ENCODE results near the gene RNF151. TPM values are rescaled to one million over a fixed set of nuclear protein-coding genes. Genes with fewer than 3 reads are reported as not detected.

Gene RNF151
- total and polyA plus RNA-seq, 2 donors from 2014 or later = not detected

GRCh38 chr16:1981398-1981836 is 14.8 kb downstream of the RNF151 start, which contains the start of gene NOXO1:
Gene NOXO1 (minus strand): TSS chr16:1981469. CDS start chr16:1981179, 290 bp downstream.
- H3K4me1 ChIP-seq (ENCODE audit: control insufficient read depth in 2 of 3, insufficient read depth in 2 of 3, low read depth in 1 of 3, low read length in 3 of 3) = peaks cover 0 to 18% (median 8%) of the 10 kb centered on the region in 3 donors
- no peak within 1 kb of the TSS for H3K27ac ChIP-seq (ENCODE audit: low read depth in 2 of 2, low read length in 2 of 2)

DNA sequence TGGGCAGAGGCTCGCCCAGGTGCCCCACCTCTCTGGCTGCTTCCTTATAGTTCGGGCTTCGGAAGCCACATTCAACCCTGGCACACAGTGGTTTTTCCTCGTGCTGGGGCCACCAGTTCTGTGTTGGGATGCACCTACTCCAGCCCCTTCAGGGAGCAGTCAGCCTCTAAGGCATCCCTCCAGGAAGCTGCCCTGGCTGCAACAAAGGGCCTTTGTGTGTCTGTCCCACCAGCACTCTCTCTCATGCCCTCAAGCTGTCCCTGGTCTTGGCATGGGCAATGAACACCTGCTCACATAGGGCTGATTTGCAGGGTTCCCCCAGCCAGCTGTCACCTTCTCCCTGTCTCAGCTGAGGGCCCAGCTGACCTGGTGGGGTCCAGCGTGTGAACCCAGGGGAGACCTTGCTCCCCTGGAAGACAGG is 15.4 kb downstream of the RNF151 start:
- no peak overlapping the region for H3K4me3 ChIP-seq (ENCODE audit: low read length in 3 of 3)
- H3K27me3 ChIP-seq (ENCODE audit: control insufficient read depth, insufficient read depth, low read length) = peaks cover 34% of the 10 kb centered on the region
- peaks cover 0 to 13% (median 8%) of the 10 kb centered on the region in 3 donors for H3K36me3 ChIP-seq (ENCODE audit: control insufficient read depth in 2 of 3, insufficient read depth in 3 of 3, low read length in 3 of 3)
- no peak overlapping the region for H3K9ac ChIP-seq (ENCODE audit: low read length in 3 of 3)
- H3K4me1 ChIP-seq (ENCODE audit: control insufficient read depth in 2 of 3, insufficient read depth in 2 of 3, low read depth in 1 of 3, low read length in 3 of 3) = peaks cover 0 to 18% (median 8%) of the 10 kb centered on the region in 3 donors
- no peak for FAIRE-seq
- intact Hi-C loops (cut with DNase I) = no loop called here
- H3K9me3 ChIP-seq (ENCODE audit: control insufficient read depth in 2 of 3, insufficient read depth in 1 of 3, low read length in 3 of 3) = no peaks in the 10 kb centered on the region
- peak in 1 of 5 donors; percentile 8 for DNase-seq
- no peak overlapping the region for H3K27ac ChIP-seq (ENCODE audit: low read depth in 2 of 2, low read length in 2 of 2)
- TF ChIP-seq CTCF (IDR thresholded peaks at IDR 0.05; ENCODE audit: borderline replicate concordance, extremely low read depth, insufficient read depth) = no peak

More at GRCh38 chr16:1981398-1981836, 14.8 kb downstream of the RNF151 start, which contains the start of gene NOXO1:
- DNase-seq (no peak), FAIRE-seq (no peak)
- H3K36me3 ChIP-seq (ENCODE audit: control insufficient read depth in 2 of 3, insufficient read depth in 3 of 3, low read length in 3 of 3) = peaks cover 0 to 12% (median 10%) of the 10 kb centered on the region in 3 donors
- H3K9ac ChIP-seq (ENCODE audit: low read length in 3 of 3) = no peak within 1 kb of the TSS
- intact Hi-C loops (cut with DNase I) = no loop called here
- TF ChIP-seq CTCF (IDR thresholded peaks at IDR 0.05; ENCODE audit: borderline replicate concordance, extremely low read depth, insufficient read depth) = no peak
- no peaks in the 10 kb centered on the region for H3K9me3 ChIP-seq (ENCODE audit: control insufficient read depth in 2 of 3, insufficient read depth in 1 of 3, low read length in 3 of 3)
- peaks cover 34% of the 10 kb centered on the region for H3K27me3 ChIP-seq (ENCODE audit: control insufficient read depth, insufficient read depth, low read length)
- H3K4me3 ChIP-seq (ENCODE audit: low read length in 3 of 3) = no peak within 1 kb of the TSS

DNA sequence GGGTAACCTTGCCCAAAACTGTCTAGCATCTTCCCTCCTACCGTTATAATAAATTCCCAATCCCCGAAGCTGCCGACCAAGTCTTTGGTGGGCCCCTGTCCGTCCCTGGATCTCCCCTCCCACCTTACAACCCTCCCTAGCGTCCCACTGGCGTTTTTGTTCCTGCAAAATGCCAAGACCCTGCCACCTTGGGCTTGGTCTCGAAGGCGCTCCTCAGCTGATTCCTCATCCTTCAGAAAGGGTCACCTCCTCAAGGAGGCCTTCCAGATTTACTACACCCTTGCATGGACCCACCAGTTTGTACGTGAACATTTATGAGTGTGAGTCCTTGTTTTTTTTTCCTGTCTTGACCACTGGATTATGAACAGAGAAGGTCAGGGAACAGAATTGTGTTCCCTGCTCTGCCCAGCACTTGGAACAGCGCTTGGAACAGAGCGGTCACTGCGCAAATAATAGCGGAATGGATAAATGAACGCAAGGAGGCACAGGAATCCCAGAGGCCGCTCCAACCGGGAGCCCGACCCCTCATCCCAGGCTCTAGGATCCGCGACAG is 16.4 kb downstream of the RNF151 start:
- no peak for TF ChIP-seq CTCF (IDR thresholded peaks at IDR 0.05; ENCODE audit: borderline replicate concordance, extremely low read depth, insufficient read depth)
- FAIRE-seq = no peak
- no peak for DNase-seq
- Histone ChIP-seq H3K36me3 (ENCODE audit: control insufficient read depth in 2 of 3, insufficient read depth in 3 of 3, low read length in 3 of 3) (peaks cover 0 to 12% (median 8%) of the 10 kb centered on the region in 3 donors), H3K27ac (ENCODE audit: low read depth in 2 of 2, low read length in 2 of 2) (no peak overlapping the region), H3K4me1 (ENCODE audit: control insufficient read depth in 2 of 3, insufficient read depth in 2 of 3, low read depth in 1 of 3, low read length in 3 of 3) (peaks cover 0 to 18% (median 8%) of the 10 kb centered on the region in 3 donors), H3K27me3 (ENCODE audit: control insufficient read depth, insufficient read depth, low read length) (peaks cover 34% of the 10 kb centered on the region), H3K9ac (ENCODE audit: low read length in 3 of 3) (no peak overlapping the region), H3K4me3 (ENCODE audit: low read length in 3 of 3) (peak overlapping the region in 2 of 3 donors; percentile 49 to 66), H3K9me3 (ENCODE audit: control insufficient read depth in 2 of 3, insufficient read depth in 1 of 3, low read length in 3 of 3) (no peaks in the 10 kb centered on the region)
- intact Hi-C loops (cut with DNase I) = no loop called here
